CD14-positive monocyte (primary cell): ENCODE data around the gene QSOX2. TPM values are rescaled to one million over a fixed set of nuclear protein-coding genes. Genes with fewer than 3 reads are reported as not detected.

Experiments
- DNase-seq, 3 donors: peaks; one replicate each; pipeline ENCODE4 v3.0.0-alpha.2; 2011 to 2022
- H2AFZ ChIP-seq: 2 replicates; pipeline ENCODE4 v1.6.0; 2012; ENCODE audit warnings: mild to moderate bottlenecking, low read depth, low read length, inconsistent platforms; ENCODE audit not compliant: insufficient read depth, poor library complexity, severe bottlenecking
- H3K27ac ChIP-seq, 2 donors: 1 replicate in 1 of 2; 2 replicates in 1 of 2; pipeline ENCODE4 v1.5.1; 2012 to 2013; ENCODE audit warnings: low read length in 2 of 2, control low read depth in 1 of 2, inconsistent platforms in 1 of 2, low read depth in 1 of 2, mild to moderate bottlenecking in 1 of 2
- H3K27me3 ChIP-seq, 2 donors: one replicate each; pipeline versions ENCODE4 v1.6.0 to v1.6.1; 2011 to 2013; ENCODE audit warnings: low read length in 2 of 2; ENCODE audit not compliant: control insufficient read depth in 2 of 2, insufficient read depth in 2 of 2
- H3K36me3 ChIP-seq, 2 donors: replicated peaks in 1 of 2; 1 replicate in 1 of 2; 2 replicates in 1 of 2; pipeline versions ENCODE4 v1.5.1 to v1.6.1; 2012 to 2013; ENCODE audit warnings: low read length in 2 of 2, control low read depth in 1 of 2, inconsistent platforms in 1 of 2, mild to moderate bottlenecking in 1 of 2; ENCODE audit not compliant: insufficient read depth in 2 of 2, control insufficient read depth in 1 of 2
- H3K4me1 ChIP-seq, 2 donors: 1 replicate in 1 of 2; 2 replicates in 1 of 2; pipeline versions ENCODE4 v1.5.1 to v1.6.1; 2012 to 2013; ENCODE audit warnings: low read length in 2 of 2, control low read depth in 1 of 2, inconsistent platforms in 1 of 2, mild to moderate bottlenecking in 1 of 2, moderate library complexity in 1 of 2; ENCODE audit not compliant: insufficient read depth in 2 of 2, control insufficient read depth in 1 of 2
- H3K4me2 ChIP-seq: replicated peaks from 2 replicates; pipeline ENCODE3; 2012; ENCODE audit warnings: low read length, moderate library complexity, mild to moderate bottlenecking; ENCODE audit not compliant: poor library complexity, severe bottlenecking; ENCODE audit errors: extremely low read depth
- H3K4me3 ChIP-seq, 3 experiments: fragments of 200-600 bp in 1 of 3; sonication (generic) in 1 of 3; replicated peaks in 1 of 3; 1 replicate in 2 of 3; 2 replicates in 1 of 3; pipeline ENCODE4 v1.5.1; 2011 to 2013; ENCODE audit warnings: low read length in 3 of 3, mild to moderate bottlenecking in 3 of 3, control low read depth in 2 of 3, low read depth in 2 of 3, inconsistent platforms in 1 of 3, moderate library complexity in 1 of 3
- H3K79me2 ChIP-seq: 2 replicates; pipeline ENCODE4 v1.6.0; 2012; ENCODE audit warnings: mild to moderate bottlenecking, control low read depth, inconsistent platforms, low read length, moderate library complexity; ENCODE audit not compliant: insufficient read depth
- H3K9ac ChIP-seq: 2 replicates; pipeline ENCODE4 v1.6.0; 2017; ENCODE audit warnings: low read length, mild to moderate bottlenecking; ENCODE audit not compliant: insufficient read depth, poor library complexity, severe bottlenecking
- H3K9me3 ChIP-seq, 2 donors: replicated peaks in 1 of 2; 1 replicate in 1 of 2; 2 replicates in 1 of 2; pipeline versions ENCODE4 v1.5.1 to v1.6.1; 2012 to 2013; ENCODE audit warnings: low read length in 2 of 2, control low read depth in 1 of 2; ENCODE audit not compliant: control insufficient read depth in 1 of 2, insufficient read depth in 1 of 2
- H4K20me1 ChIP-seq: 2 replicates; pipeline ENCODE4 v1.6.0; 2012; ENCODE audit warnings: mild to moderate bottlenecking, low read length, control low read depth, moderate library complexity; ENCODE audit not compliant: insufficient read depth
- H3K27ac Mint-ChIP-seq, 7 donors: one replicate each; pipeline ENCODE4 v1.8.0; 2020; ENCODE audit warnings: mild to moderate bottlenecking in 7 of 7, mixed read lengths in 7 of 7, moderate library complexity in 6 of 7, inconsistent platforms in 2 of 7
- H3K27me3 Mint-ChIP-seq, 3 donors: one replicate each; pipeline ENCODE4 v1.8.0; 2021 to 2022; ENCODE audit warnings: low read depth in 3 of 3, mild to moderate bottlenecking in 3 of 3, mixed read lengths in 3 of 3, moderate library complexity in 3 of 3, inconsistent platforms in 1 of 3
- H3K36me3 Mint-ChIP-seq, 2 donors: one replicate each; pipeline ENCODE4 v1.8.0; 2020; ENCODE audit warnings: mixed read lengths in 2 of 2, inconsistent platforms in 1 of 2, mild to moderate bottlenecking in 1 of 2
- H3K4me1 Mint-ChIP-seq: one replicate; pipeline ENCODE4 v1.8.0; 2020; ENCODE audit warnings: mild to moderate bottlenecking, mixed read lengths
- H3K4me3 Mint-ChIP-seq, 2 donors: one replicate each; pipeline ENCODE4 v1.8.0; 2020; ENCODE audit warnings: mild to moderate bottlenecking in 2 of 2, mixed read lengths in 2 of 2, moderate library complexity in 1 of 2
- H3K9me3 Mint-ChIP-seq, 7 donors: one replicate each; pipeline ENCODE4 v1.8.0; 2020 to 2022; ENCODE audit warnings: mixed read lengths in 7 of 7, mild to moderate bottlenecking in 6 of 7, moderate library complexity in 6 of 7, inconsistent platforms in 2 of 7
- CTCF ChIP-seq: fragments of 200-600 bp; IDR thresholded peaks from one replicate; pipeline ENCODE4 v1.8.0; 2022; ENCODE audit warnings: antibody characterized with exemption, mild to moderate bottlenecking
- WGBS: methylation state at CpG from one replicate; pipeline ENCODE4 v1.1.5; 2013; ENCODE audit warnings: missing lambda C conversion rate; ENCODE audit not compliant: insufficient coverage; 5-methylcytosine and 5-hydroxymethylcytosine counted together
- intact Hi-C, 2 donors: fragments of 100-400 bp; cut with micrococcal nuclease; formaldehyde crosslinking; loops; one replicate each; pipeline versions ENCODE4 v1.15.0 to v1.15.1; 2023
- polyA plus RNA-seq, 3 donors: library from polyadenylated mRNA; depleted of rRNA in 1 of 3; unstranded in 2 of 3; stranded (reverse) in 1 of 3; fragments of 300-500 nt in 2 of 3; fragments of >200 nt in 1 of 3; fragmentation: Illumina TruSeq in 2 of 3; gene quantifications; 1 replicate in 2 of 3; 2 replicates in 1 of 3; pipeline ENCODE4 v1.2.3, GENCODE V29; 2012 to 2021

Gene QSOX2
- polyA plus RNA-seq, 3 donors = 0.03 to 8.4 (median 0.17) TPM

GRCh38 chr9:136231478-136232297 is 13.9 kb downstream of the QSOX2 start:
- Histone ChIP-seq H3K4me2 (peak overlapping the region; percentile 69), H3K9ac (peak overlapping the region; percentile 43), H3K27me3 (no peaks in the 10 kb centered on the region), H3K4me3 (peak overlapping the region; percentile 15 to 72 (median 16)), H2AFZ (peak overlapping the region; percentile 70), H3K36me3 (peaks cover 0 to 13% of the 10 kb centered on the region in 2 donors), H4K20me1 (no peaks in the 10 kb centered on the region), H3K9me3 (no peaks in the 10 kb centered on the region), H3K79me2 (no peaks in the 10 kb centered on the region), H3K4me1 (peaks cover 13 to 21% of the 10 kb centered on the region in 2 donors), H3K27ac (peak overlapping the region; percentile 0 to 76)
- no peak for TF ChIP-seq CTCF
- peak overlapping the region; percentile 81 to 93 (median 89) for H3K27ac Mint-ChIP-seq
- peak; percentile 70 to 84 (median 83) for DNase-seq
- peaks cover 27 to 28% of the 10 kb centered on the region in 2 donors for H3K36me3 Mint-ChIP-seq
- no peaks in the 10 kb centered on the region for H3K9me3 Mint-ChIP-seq
- 77% methylated on average over 9 of the region's 31 CpGs for WGBS
- peaks cover 0 to 3% (median 0%) of the 10 kb centered on the region in 3 donors for H3K27me3 Mint-ChIP-seq
- H3K4me1 Mint-ChIP-seq = peaks cover 32% of the 10 kb centered on the region
- intact Hi-C loops = no loop called here
- peak overlapping the region; percentile 75 to 86 for H3K4me3 Mint-ChIP-seq

GRCh38 chr9:136230773-136231172 is 14.8 kb downstream of the QSOX2 start:
- H3K36me3 ChIP-seq = peaks cover 0 to 4% of the 10 kb centered on the region in 2 donors
- H3K27ac ChIP-seq = peak overlapping the region in 1 of 2 donors; percentile 76
- no peak for TF ChIP-seq CTCF
- no peaks in the 10 kb centered on the region for H3K9me3 ChIP-seq
- Mint-ChIP-seq H3K9me3 (no peaks in the 10 kb centered on the region), H3K4me3 (no peak overlapping the region), H3K27ac (peak overlapping the region in 3 of 7 donors; percentile 81 to 93 (median 82)), H3K4me1 (peaks cover 34% of the 10 kb centered on the region), H3K36me3 (peaks cover 19 to 24% of the 10 kb centered on the region in 2 donors), H3K27me3 (peaks cover 0 to 3% (median 0%) of the 10 kb centered on the region in 3 donors)
- no peak overlapping the region for H3K4me2 ChIP-seq
- no peaks in the 10 kb centered on the region for H3K79me2 ChIP-seq
- H3K4me1 ChIP-seq = peaks cover 15 to 24% of the 10 kb centered on the region in 2 donors
- intact Hi-C loops = no loop called here
- H3K27me3 ChIP-seq = no peaks in the 10 kb centered on the region
- 99% methylated on average over 7 of the region's 9 CpGs for WGBS
- no peak for DNase-seq
- H3K4me3 ChIP-seq = no peak overlapping the region
- H4K20me1 ChIP-seq = no peaks in the 10 kb centered on the region
- H3K9ac ChIP-seq = no peak overlapping the region
- H2AFZ ChIP-seq = no peak overlapping the region
